CD1c-positive myeloid dendritic cell (primary cell): ENCODE results near the gene ALKBH7.

Experiments
- DNase-seq: peaks from one replicate; pipeline ENCODE4 v3.0.0-alpha.2; 2016; ENCODE audit errors: extremely low spot score

ALKBH7 gene

GRCh38 chr19:6424195-6424938 is 51.8 kb downstream of the ALKBH7 start, which contains the start of gene KHSRP:
TSS of gene KHSRP (minus strand) at chr19:6424811. CDS start at chr19:6424701, 110 bp downstream.
- DNase-seq = peak; percentile 13
